ENCODE measurements around the gene AKAP13. TPM values are rescaled to one million over a fixed set of nuclear protein-coding genes. Genes with fewer than 3 reads are reported as not detected.

The AKAP13 gene
- polyA plus RNA-seq, 3 donors = 47.9 to 99.7 (median 92.6) TPM

DNA sequence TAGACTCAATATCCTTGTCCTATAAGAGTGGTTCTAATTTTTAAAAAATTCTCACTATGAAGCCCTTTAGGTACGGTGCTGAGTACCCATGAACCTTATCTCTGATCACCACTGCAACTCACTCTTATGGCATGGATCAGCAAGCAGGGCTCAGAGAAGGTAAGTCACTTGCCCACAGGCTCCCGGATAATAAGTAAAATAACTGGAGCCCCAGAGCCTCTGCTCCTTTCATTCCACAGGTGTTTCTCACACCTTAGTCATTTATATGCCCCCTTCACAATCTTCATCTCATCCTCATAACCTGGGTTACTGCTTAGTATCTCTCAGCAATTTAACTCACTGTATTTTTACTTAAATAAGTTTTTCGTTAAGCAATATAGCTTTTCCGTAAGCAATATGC lies 28.4 kb upstream of the AKAP13 start:
- Histone ChIP-seq H3K27ac (ENCODE audit: low read depth in 1 of 2, low read length in 2 of 2) (no peak overlapping the region), H2AFZ (ENCODE audit: insufficient read depth, low read depth, low read length, poor library complexity, severe bottlenecking) (no peak overlapping the region), H3K79me2 (ENCODE audit: insufficient read depth, low read length) (no peaks in the 10 kb centered on the region), H3K27me3 (ENCODE audit: control insufficient read depth in 2 of 2, insufficient read depth in 2 of 2, low read length in 2 of 2) (no peaks in the 10 kb centered on the region), H3K4me1 (ENCODE audit: control insufficient read depth in 1 of 2, insufficient read depth in 2 of 2, low read length in 2 of 2) (no peaks in the 10 kb centered on the region), H3K4me2 (replicated peaks; ENCODE audit: extremely low read depth, low read length, poor library complexity, severe bottlenecking) (no peak overlapping the region), H4K20me1 (ENCODE audit: insufficient read depth, low read length) (no peaks in the 10 kb centered on the region), H3K36me3 (replicated peaks in 1 of 2; ENCODE audit: control insufficient read depth in 1 of 2, insufficient read depth in 2 of 2, low read length in 2 of 2) (no peaks in the 10 kb centered on the region), H3K9me3 (replicated peaks in 1 of 2; ENCODE audit: control insufficient read depth in 1 of 2, insufficient read depth in 1 of 2, low read length in 2 of 2) (no peaks in the 10 kb centered on the region), H3K9ac (ENCODE audit: insufficient read depth, low read length, poor library complexity, severe bottlenecking) (no peak overlapping the region), H3K4me3 (replicated peaks in 1 of 3; ENCODE audit: low read depth in 2 of 3, low read length in 3 of 3) (no peak overlapping the region)
- intact Hi-C loops (cut with micrococcal nuclease) = no loop called here
- 100% methylated on average over 1 of the region's 4 CpGs for WGBS (ENCODE audit: insufficient coverage)
- Mint-ChIP-seq H3K4me3 (no peak overlapping the region), H3K27me3 (ENCODE audit: low read depth in 3 of 3) (peaks cover 1 to 3% (median 3%) of the 10 kb centered on the region in 3 donors), H3K4me1 (peaks cover 5% of the 10 kb centered on the region), H3K9me3 (peaks cover 0 to 4% (median 0%) of the 10 kb centered on the region in 7 donors), H3K27ac (no peak overlapping the region), H3K36me3 (no peaks in the 10 kb centered on the region)
- no peak for DNase-seq
- TF ChIP-seq, protein P1, sequence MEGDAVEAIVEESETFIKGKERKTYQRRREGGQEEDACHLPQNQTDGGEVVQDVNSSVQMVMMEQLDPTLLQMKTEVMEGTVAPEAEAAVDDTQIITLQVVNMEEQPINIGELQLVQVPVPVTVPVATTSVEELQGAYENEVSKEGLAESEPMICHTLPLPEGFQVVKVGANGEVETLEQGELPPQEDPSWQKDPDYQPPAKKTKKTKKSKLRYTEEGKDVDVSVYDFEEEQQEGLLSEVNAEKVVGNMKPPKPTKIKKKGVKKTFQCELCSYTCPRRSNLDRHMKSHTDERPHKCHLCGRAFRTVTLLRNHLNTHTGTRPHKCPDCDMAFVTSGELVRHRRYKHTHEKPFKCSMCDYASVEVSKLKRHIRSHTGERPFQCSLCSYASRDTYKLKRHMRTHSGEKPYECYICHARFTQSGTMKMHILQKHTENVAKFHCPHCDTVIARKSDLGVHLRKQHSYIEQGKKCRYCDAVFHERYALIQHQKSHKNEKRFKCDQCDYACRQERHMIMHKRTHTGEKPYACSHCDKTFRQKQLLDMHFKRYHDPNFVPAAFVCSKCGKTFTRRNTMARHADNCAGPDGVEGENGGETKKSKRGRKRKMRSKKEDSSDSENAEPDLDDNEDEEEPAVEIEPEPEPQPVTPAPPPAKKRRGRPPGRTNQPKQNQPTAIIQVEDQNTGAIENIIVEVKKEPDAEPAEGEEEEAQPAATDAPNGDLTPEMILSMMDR (IDR thresholded peaks at IDR 0.05) = no peak

DNA sequence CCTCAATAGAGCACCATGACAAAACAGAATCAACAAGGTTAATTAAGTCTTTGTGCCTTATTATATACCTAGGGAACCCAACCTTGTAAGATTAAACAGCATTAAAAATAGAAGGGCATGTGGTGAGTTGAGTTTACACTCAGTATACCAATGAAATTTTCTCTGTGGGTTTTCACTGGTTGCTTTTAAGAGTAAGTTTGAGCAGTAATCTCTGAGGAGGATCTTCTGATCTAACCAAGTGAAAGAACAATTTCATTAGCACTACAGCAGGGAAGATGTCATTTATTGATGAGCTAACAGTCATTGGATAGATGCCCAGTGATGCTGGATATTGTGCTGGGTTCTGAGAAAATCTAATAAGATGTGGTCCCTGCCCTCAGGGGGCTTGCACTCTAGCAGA lies 26.9 kb upstream of the AKAP13 start:
- Histone ChIP-seq H3K4me2 (replicated peaks; ENCODE audit: extremely low read depth, low read length, poor library complexity, severe bottlenecking) (no peak overlapping the region), H3K4me1 (ENCODE audit: control insufficient read depth in 1 of 2, insufficient read depth in 2 of 2, low read length in 2 of 2) (peaks cover 10% of the 10 kb centered on the region in 2 donors), H3K36me3 (replicated peaks in 1 of 2; ENCODE audit: control insufficient read depth in 1 of 2, insufficient read depth in 2 of 2, low read length in 2 of 2) (no peaks in the 10 kb centered on the region), H4K20me1 (ENCODE audit: insufficient read depth, low read length) (no peaks in the 10 kb centered on the region), H3K4me3 (replicated peaks in 1 of 3; ENCODE audit: low read depth in 2 of 3, low read length in 3 of 3) (no peak overlapping the region), H3K9me3 (replicated peaks in 1 of 2; ENCODE audit: control insufficient read depth in 1 of 2, insufficient read depth in 1 of 2, low read length in 2 of 2) (no peaks in the 10 kb centered on the region), H3K79me2 (ENCODE audit: insufficient read depth, low read length) (no peaks in the 10 kb centered on the region), H3K27me3 (ENCODE audit: control insufficient read depth in 2 of 2, insufficient read depth in 2 of 2, low read length in 2 of 2) (no peaks in the 10 kb centered on the region), H3K27ac (ENCODE audit: low read depth in 1 of 2, low read length in 2 of 2) (no peak overlapping the region), H3K9ac (ENCODE audit: insufficient read depth, low read length, poor library complexity, severe bottlenecking) (no peak overlapping the region), H2AFZ (ENCODE audit: insufficient read depth, low read depth, low read length, poor library complexity, severe bottlenecking) (no peak overlapping the region)
- Mint-ChIP-seq H3K4me3 (no peak overlapping the region), H3K27ac (no peak overlapping the region), H3K36me3 (no peaks in the 10 kb centered on the region), H3K27me3 (ENCODE audit: low read depth in 3 of 3) (peaks cover 3% of the 10 kb centered on the region in 3 donors), H3K9me3 (peaks cover 0 to 4% (median 0%) of the 10 kb centered on the region in 7 donors), H3K4me1 (peaks cover 16% of the 10 kb centered on the region)
- intact Hi-C loops (cut with micrococcal nuclease) = no loop called here
- no peak for DNase-seq
- TF ChIP-seq, protein P1 (IDR thresholded peaks at IDR 0.05) = no peak
